A549 (cell line): ENCODE measurements around the gene SPSB3.
A peak's percentile ranks its signal among the peaks of the same experiment; 100 is the strongest.

Source experiments
- ELK1 ChIP-seq: fragments of 150-350 bp; IDR thresholded peaks from 2 replicates; pipeline ENCODE4 v1.6.1; 2014; ENCODE audit warnings: low read depth, mild to moderate bottlenecking, low read length
- NR3C1 ChIP-seq: fragments of >200 bp; sonication (Bioruptor Twin); formaldehyde crosslinking; IDR thresholded peaks from 3 replicates; pipeline ENCODE4 v1.6.1; 2017
- POLR2AphosphoS2 ChIP-seq: conservative IDR thresholded peaks from 2 replicates; pipeline ENCODE4 v1.6.1; 2012; ENCODE audit warnings: low read length, improper control_type of control experiment, inconsistent platforms
- REST ChIP-seq: fragments of 200-600 bp; sonication (generic); IDR thresholded peaks from 2 replicates; pipeline ENCODE4 v1.6.1; 2016; ENCODE audit warnings: antibody characterized with exemption, mild to moderate bottlenecking, moderate library complexity
- RFX5 ChIP-seq: fragments of 450-650 bp; IDR thresholded peaks from 2 replicates; pipeline ENCODE4 v1.7.1; 2014; ENCODE audit warnings: antibody characterized with exemption, mild to moderate bottlenecking, moderate library complexity

- TF ChIP-seq NR3C1 (no peak), POLR2AphosphoS2 (no peak), REST (no peak), RFX5 (no peak), ELK1 (0 out of 2 replicates have a peak, but pooled peaks have one; percentile 6)
Observed at GRCh38 chr16:1772908-1773702, 9.3 kb downstream of the SPSB3 start, which contains the start of gene MRPS34.
